ENCODE results near the gene FAM184A. TPM values are rescaled to one million over a fixed set of nuclear protein-coding genes. Genes with fewer than 3 reads are reported as not detected.

Gene FAM184A
- total RNA-seq, 1 donor from 2014 or later: 30.2 TPM

DNA sequence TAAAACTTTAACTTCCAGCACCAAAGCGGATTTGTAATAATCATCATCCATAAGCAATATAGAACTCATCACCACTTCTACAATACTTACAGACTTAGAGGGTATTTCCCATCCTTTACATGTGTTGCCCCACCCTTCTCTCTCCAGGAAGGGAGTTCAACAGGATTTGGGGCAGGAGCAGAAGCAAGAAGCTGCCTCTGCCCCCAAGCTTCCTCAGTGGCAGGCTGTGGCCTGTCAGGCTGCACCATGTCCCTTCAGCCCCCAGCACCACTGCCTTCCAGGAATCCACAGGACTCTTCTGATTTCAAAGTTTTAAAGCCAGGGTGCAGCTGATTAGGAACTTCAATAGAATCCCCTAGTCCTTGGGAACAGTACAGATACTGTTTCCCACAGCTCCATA, 106.8 kb downstream of the FAM184A start:
- FAIRE-seq (no peak), DNase-seq (ENCODE audit: low spot score in 2 of 2) (no peak)

DNA sequence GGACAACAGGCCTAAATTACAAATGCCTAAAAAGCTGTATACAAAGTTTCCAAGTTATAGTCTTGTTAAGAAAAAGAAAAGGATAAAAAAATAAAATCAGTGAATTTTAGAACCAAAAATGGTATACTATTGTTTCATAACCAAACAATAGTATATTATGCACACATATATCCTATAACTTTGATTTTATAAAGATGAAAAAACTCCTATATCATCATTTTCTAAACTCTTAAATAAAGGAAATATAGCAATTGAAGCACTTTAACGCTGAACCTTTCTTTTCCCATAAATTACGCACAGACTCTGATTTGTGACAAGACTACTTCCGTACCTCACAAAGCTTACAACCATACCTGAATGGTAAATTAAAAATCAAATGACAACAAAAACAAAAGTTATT, 107.6 kb downstream of the FAM184A start:
- DNase-seq (ENCODE audit: low spot score in 2 of 2) (no peak), FAIRE-seq (no peak)

GRCh38 chr6:118968416-118968815, 110.0 kb downstream of the FAM184A start:
- DNase-seq (ENCODE audit: low spot score in 2 of 2) (no peak), FAIRE-seq (peak; percentile 86)

- no peak for FAIRE-seq
- DNase-seq (ENCODE audit: low spot score in 2 of 2): no peak
Measured at GRCh38 chr6:118967239-118967638, 111.2 kb downstream of the FAM184A start.

- no peak for DNase-seq (ENCODE audit: low spot score in 2 of 2)
- no peak for FAIRE-seq
Measured at GRCh38 chr6:118965843-118966370, 112.6 kb downstream of the FAM184A start.

- DNase-seq (ENCODE audit: low spot score in 2 of 2) (no peak), FAIRE-seq (no peak)
Measured at GRCh38 chr6:118965371-118965770, 113.1 kb downstream of the FAM184A start.

- DNase-seq (ENCODE audit: low spot score in 2 of 2) (no peak), FAIRE-seq (peak; percentile 90)
Measured at GRCh38 chr6:118963003-118963402, 115.5 kb downstream of the FAM184A start.

GRCh38 chr6:118959903-118960302, 118.6 kb downstream of the FAM184A start:
- FAIRE-seq: no peak
- no peak for DNase-seq (ENCODE audit: low spot score in 2 of 2)

DNA sequence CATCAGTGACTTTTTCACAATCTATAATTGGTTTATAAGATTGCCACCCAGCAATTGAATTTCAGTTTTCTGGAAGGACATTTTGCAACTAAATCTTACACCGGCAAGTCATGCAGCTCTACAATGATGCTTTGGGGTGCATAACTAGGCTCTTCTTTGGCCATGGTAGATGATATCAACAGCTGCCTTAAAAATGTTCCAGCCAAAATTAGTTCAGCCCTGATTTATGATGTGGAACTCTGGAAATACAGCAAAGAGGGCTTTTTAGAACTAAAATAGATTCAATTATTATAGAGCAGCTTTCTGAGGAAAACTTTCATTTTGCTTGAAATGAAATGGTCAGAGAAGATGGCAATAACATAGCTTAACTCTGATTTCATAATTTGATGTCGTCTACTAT, 125.1 kb downstream of the FAM184A start:
- DNase-seq (ENCODE audit: low spot score in 2 of 2) (no peak), FAIRE-seq (no peak)

- DNase-seq (ENCODE audit: low spot score in 2 of 2) (no peak), FAIRE-seq (no peak)
Measured at GRCh38 chr6:118952683-118953082, 125.8 kb downstream of the FAM184A start.

DNA sequence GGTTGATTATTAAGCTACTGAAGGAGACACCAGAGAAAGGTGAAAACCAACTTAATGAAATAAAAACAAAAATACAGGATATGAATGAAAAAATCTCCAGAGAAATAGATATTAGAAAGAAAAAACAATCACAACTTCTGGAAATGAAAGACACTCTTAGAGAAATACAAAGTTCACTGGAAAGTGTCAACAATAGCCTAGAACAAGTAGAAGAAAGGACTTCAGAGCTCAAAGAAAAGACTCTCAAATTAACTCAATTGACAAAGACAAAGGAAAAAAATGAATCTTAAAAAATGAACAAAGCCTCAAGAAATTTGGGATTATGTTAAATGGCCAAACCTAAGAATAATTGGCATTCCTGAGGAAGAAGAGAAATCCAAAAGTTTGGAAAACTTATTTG, 133.2 kb downstream of the FAM184A start:
- FAIRE-seq: no peak
- no peak for DNase-seq (ENCODE audit: low spot score in 2 of 2)

- FAIRE-seq (no peak), DNase-seq (ENCODE audit: low spot score in 2 of 2) (no peak)
Measured at GRCh38 chr6:118940770-118941169, 137.7 kb downstream of the FAM184A start.

- DNase-seq (ENCODE audit: low spot score in 2 of 2) (no peak), FAIRE-seq (no peak)
Measured at GRCh38 chr6:118939683-118940082, 138.8 kb downstream of the FAM184A start.

DNA sequence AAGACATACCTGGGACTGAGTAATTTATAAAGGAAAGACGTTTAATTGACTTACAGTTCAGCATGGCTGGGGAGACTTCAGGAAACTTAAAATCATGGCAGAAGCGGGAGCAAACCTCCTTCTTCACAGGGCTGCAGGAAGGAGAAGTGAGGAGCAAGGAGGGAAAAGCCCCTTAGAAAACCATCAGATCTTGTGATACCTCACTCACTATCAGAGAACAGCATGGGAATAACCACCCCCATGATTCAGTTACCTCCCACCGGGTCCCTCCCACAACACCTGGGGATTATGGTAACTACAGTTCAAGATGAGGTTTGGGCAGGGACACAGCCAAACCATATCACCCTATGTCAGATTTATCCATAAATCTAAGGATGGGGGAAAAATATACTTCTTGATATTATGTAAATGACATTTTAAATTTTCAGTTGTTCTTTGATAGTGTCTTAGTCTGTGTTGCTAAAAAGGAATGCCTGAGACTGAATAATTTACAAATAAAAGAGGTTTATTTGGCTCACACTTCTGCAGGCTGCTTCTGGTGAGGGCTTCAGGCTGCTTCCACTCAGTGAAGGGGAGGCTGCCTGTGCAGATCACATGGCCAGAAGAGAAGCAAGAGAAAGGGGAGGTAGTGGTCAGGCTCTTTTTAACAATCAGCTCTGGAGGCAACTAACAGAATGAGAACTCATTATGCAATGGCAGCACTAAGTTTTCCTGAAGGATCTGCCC, 142.3 kb downstream of the FAM184A start:
- no peak for DNase-seq (ENCODE audit: low spot score in 2 of 2)
- no peak for FAIRE-seq

DNA sequence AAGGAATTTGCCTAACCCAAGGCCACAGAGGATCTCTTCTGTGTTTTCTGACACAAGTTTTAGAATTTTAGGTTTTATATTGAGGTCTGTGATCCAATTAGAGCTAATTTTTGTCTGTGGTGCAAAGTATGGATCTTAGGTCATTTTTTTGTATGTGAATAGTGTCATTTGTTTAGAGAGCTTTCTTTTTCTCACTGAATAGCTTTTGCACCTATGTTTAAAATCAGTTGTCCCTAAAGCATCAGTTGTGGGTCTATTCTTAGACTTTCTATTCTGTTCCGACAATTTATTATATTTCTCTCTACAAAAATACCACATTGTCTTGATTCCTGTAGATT, 143.2 kb downstream of the FAM184A start:
- FAIRE-seq (no peak), DNase-seq (ENCODE audit: low spot score in 2 of 2) (no peak)

- DNase-seq (ENCODE audit: low spot score in 2 of 2) (peak; percentile 85), FAIRE-seq (no peak)
Measured at GRCh38 chr6:118934461-118935330, 143.8 kb downstream of the FAM184A start, which contains the start of gene MCM9. Gene MCM9, minus strand, starts transcription at chr6:118935159. Its CDS starts 3,436 bp downstream, at chr6:118931723.

- DNase-seq (ENCODE audit: low spot score in 2 of 2) (no peak), FAIRE-seq (no peak)
Measured at GRCh38 chr6:118933855-118934460, 144.5 kb downstream of the FAM184A start.

DNA sequence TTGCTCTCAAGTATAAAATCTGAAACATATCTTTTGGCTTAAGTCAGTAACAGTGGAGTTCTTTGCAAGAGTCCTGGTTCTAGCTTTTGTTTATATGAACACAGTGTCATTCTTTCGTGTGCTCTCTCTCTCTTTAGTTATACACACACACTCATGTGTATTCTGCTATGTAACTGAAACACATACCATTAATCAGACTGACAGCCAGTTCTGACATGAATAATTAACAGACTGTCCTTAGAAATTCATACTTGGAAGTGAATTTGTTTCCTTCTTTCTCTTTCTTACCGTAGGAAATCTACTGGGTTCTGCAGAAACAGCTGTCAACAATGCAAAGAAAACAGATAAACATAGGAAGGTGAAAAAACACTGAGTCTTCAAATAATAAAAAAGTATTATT, 146.0 kb downstream of the FAM184A start:
- DNase-seq (ENCODE audit: low spot score in 2 of 2): no peak
- no peak for FAIRE-seq

GRCh38 chr6:118931436-118931835, 147.0 kb downstream of the FAM184A start:
- DNase-seq (ENCODE audit: low spot score in 2 of 2) (no peak), FAIRE-seq (no peak)

DNA sequence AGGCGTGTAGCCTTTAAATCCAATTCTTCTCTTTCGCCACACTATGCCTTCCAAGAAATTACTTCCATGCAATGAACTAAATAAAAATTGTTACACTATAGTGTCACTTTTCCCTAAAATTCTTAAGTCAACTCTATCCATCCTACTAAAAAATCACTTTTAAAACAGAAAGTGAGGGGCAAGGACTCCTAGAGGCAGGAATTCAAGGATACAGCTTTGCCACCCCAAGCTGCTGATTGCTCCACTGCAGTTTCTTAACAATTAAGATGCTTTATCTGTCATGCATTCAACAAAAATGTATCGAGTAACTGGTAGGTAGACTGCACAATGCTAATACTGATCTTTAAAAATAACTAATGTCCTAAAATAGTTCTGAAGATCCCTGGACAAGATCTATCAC, 147.8 kb downstream of the FAM184A start:
- no peak for DNase-seq (ENCODE audit: low spot score in 2 of 2)
- no peak for FAIRE-seq

DNA sequence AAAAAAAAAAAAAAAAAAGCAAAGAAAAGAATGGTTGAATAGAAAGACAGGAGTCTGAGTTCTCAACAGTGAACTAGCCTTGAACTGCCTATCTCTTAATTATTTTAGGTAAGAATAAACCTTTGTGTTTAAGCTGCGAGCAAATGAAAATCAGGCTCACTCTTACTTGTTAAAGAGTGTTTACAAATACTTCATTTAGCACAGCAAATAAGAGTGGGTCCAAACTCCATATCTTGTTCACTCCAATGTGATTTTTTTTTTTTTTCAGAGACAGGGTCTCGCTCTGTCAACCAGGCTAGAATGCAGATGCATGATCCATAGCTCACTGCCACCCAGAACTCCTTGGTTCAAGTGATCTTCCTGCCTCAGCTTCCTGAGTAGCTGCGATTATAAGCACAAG, 155.4 kb downstream of the FAM184A start:
- FAIRE-seq (no peak), DNase-seq (ENCODE audit: low spot score in 2 of 2) (no peak)

Data from frontal cortex (tissue), 4 donors.